Lower leg skin (tissue), 4 donors: ENCODE measurements around the gene ARG2. TPM values are rescaled to one million over a fixed set of nuclear protein-coding genes. Genes with fewer than 3 reads are reported as not detected.

Experiments used
- DNase-seq, 2 donors: peaks; one replicate each; pipeline ENCODE4 v3.0.0-alpha.2; 2019; ENCODE audit warnings: low spot score in 2 of 2
- H3K4me3 ChIP-seq: fragments of 200-600 bp; sonication (generic); 2 replicates; pipeline ENCODE4 v1.5.1; 2017; ENCODE audit warnings: mild to moderate bottlenecking, low read depth; ENCODE audit not compliant: poor library complexity, severe bottlenecking
- CTCF ChIP-seq, 3 donors: fragments of 450-650 bp; IDR thresholded peaks; one replicate each; pipeline ENCODE4 v1.5.1; 2016; ENCODE audit warnings: antibody characterized with exemption in 3 of 3, mild to moderate bottlenecking in 3 of 3, moderate library complexity in 2 of 3
- POLR2A ChIP-seq, 2 donors: fragments of 450-650 bp; IDR thresholded peaks; one replicate each; pipeline ENCODE4 v1.6.1; 2016 to 2017; ENCODE audit warnings: antibody characterized with exemption in 2 of 2, mild to moderate bottlenecking in 1 of 2, moderate library complexity in 1 of 2
- WGBS, 2 donors: methylation state at CpG; one replicate each; pipeline ENCODE4 v1.1.5; 2018; 5-methylcytosine and 5-hydroxymethylcytosine counted together
- intact Hi-C: fragments of 100-400 bp; cut with DNase I; formaldehyde crosslinking; loops from one replicate; pipeline ENCODE4 v1.15.0; 2023; ENCODE audit warnings: low total_unique reads
- total RNA-seq, 4 donors: library from RNA; depleted of rRNA; stranded (reverse); fragments of >200 nt; gene quantifications; one replicate each; pipeline ENCODE4 v1.1.0, GENCODE V29; 2016

The ARG2 gene
- total RNA-seq, 4 donors from 2014 or later, result 3.5 to 6.8 (median 5.2) TPM

DNA sequence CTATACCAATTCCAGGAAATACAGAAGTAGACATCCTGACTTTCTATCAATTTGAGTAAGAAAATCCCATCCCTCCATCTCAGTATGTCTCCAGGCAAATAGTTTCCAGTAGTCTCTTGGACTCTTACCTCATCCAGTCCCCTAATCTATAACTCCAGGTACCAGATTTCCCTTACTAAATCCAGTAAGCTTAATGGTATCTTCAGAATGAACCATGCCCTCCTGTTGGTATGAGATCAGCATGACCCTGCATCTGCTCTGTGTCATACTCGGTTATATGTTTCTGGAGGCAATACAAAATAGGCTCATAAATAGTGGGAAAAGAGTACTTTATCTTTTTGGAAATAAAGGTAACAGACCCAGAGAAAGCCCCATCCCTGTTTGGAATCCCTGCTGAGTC, 38.1 kb upstream of the ARG2 start:
- WGBS, 2 donors, result 82 to 94% methylated on average over 1 of the region's 1 CpG
- no peak for DNase-seq
- intact Hi-C loops, result no loop called here
- no peak overlapping the region for H3K4me3 ChIP-seq
- TF ChIP-seq POLR2A (IDR thresholded peaks at IDR 0.05) (no peak), CTCF (IDR thresholded peaks at IDR 0.05) (no peak)

GRCh38 chr14:67582061-67582460, 37.7 kb upstream of the ARG2 start:
- no peak overlapping the region for H3K4me3 ChIP-seq
- DNase-seq, result peak in 1 of 2 donors; percentile 37
- WGBS, 2 donors, result 75 to 89% methylated on average over 7 of the region's 7 CpGs
- TF ChIP-seq POLR2A (IDR thresholded peaks at IDR 0.05), result no peak
- no peak for TF ChIP-seq CTCF (IDR thresholded peaks at IDR 0.05)
- intact Hi-C loops, result no loop called here

- peak in 1 of 3 donors; percentile 35 for TF ChIP-seq CTCF (IDR thresholded peaks at IDR 0.05)
- TF ChIP-seq POLR2A (IDR thresholded peaks at IDR 0.05), result no peak
- 88 to 93% methylated on average over 6 of the region's 6 CpGs for WGBS, 2 donors
- DNase-seq, result peak in 1 of 2 donors; percentile 70
- no peak overlapping the region for H3K4me3 ChIP-seq
- intact Hi-C loops, result no loop called here
These were observed 35.7 kb upstream of the ARG2 start for GRCh38 chr14:67583711-67584644.

- no peak overlapping the region for H3K4me3 ChIP-seq
- intact Hi-C loops, result no loop called here
- WGBS, 2 donors, result 71 to 86% methylated on average over 3 of the region's 3 CpGs
- no peak for TF ChIP-seq POLR2A (IDR thresholded peaks at IDR 0.05)
- no peak for TF ChIP-seq CTCF (IDR thresholded peaks at IDR 0.05)
- peak in 1 of 2 donors; percentile 26 for DNase-seq
These were observed 34.7 kb upstream of the ARG2 start for GRCh38 chr14:67584978-67585377.

GRCh38 chr14:67586369-67586768, 33.4 kb upstream of the ARG2 start:
- 65 to 70% methylated on average over 4 of the region's 4 CpGs for WGBS, 2 donors
- intact Hi-C loops, result no loop called here
- H3K4me3 ChIP-seq, result no peak overlapping the region
- TF ChIP-seq POLR2A (IDR thresholded peaks at IDR 0.05), result no peak
- no peak for TF ChIP-seq CTCF (IDR thresholded peaks at IDR 0.05)
- peak in 1 of 2 donors; percentile 49 for DNase-seq
